ENCODE data around the gene ZNF383.
"Not testable (repeated sequence)": the region's sequence is repeated elsewhere in the genome, so short reads cannot be mapped to it uniquely, and the experiment has no call there.

ZNF383 gene

GRCh38 chr19:37217775-37218591, at the start of gene ZNF383:
TSS of gene ZNF383 (plus strand) at chr19:37218214. CDS start at chr19:37230454, 12,240 bp downstream.
- TF ChIP-seq CTCF (IDR thresholded peaks at IDR 0.05; ENCODE audit: control insufficient read depth, insufficient read depth, low read depth, low read length, missing control alignments): no peak

GRCh38 chr19:37172368-37173366, 45.3 kb upstream of the ZNF383 start, which contains the start of gene ZNF585A:
TSS of gene ZNF585A (minus strand) at chr19:37172695. CDS start at chr19:37169910, 2,785 bp downstream.
- H3K4me3 ChIP-seq (ENCODE audit: control insufficient read depth, low read depth, low read length): peak within 1 kb of the TSS; percentile 82
- peak; percentile 19 for TF ChIP-seq CTCF (IDR thresholded peaks at IDR 0.05; ENCODE audit: control insufficient read depth, insufficient read depth, low read depth, low read length, missing control alignments)
- peak; percentile 91 for DNase-seq (ENCODE audit: low read depth)

More at GRCh38 chr19:37217775-37218591, at the start of gene ZNF383:
- peak within 1 kb of the TSS; percentile 96 for H3K4me3 ChIP-seq (ENCODE audit: control insufficient read depth, low read depth, low read length)
- DNase-seq (ENCODE audit: low read depth): peak; percentile 27

DNA sequence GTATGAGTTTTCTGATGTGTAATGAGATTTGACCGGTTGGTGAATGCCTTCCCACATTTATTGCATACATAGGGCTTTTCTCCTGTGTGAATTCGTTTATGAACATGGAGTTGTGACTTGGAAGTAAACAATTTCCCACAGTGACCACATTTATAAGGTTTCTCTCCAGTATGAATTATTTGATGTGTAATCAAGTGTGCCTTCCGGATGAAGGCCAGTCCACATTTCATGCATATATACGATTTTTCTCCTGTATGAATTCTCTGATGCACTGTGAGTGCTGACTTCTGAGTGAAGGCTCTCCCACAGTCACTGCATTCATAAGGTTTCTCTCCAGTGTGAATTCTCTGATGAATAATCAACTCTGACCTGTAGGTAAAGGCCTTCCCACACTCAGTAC, 31.9 kb upstream of the ZNF383 start:
- not testable (repeated sequence) for H3K4me3 ChIP-seq (ENCODE audit: control insufficient read depth, low read depth, low read length); DNase-seq (ENCODE audit: low read depth)

DNA sequence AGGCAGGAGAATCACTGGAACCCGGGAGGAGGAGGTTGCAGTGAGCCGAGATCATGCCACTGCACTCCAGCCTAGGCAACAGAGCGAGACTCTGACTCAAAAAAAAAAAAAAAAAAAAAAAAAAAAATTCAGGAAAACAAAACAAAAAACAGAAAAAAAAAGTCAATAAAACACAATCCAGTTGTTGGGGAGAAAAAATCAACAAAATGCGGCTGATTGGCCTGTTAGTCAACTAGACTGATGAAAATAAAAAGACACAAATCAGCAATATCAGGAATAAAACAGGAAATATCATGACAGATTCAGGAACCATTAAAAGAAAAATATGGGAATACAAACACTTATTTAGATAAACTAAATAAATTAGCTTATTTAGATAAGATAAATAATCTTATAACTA, 22.8 kb upstream of the ZNF383 start:
- not testable (repeated sequence) for H3K4me3 ChIP-seq (ENCODE audit: control insufficient read depth, low read depth, low read length); DNase-seq (ENCODE audit: low read depth)

GRCh38 chr19:37197115-37197514, 20.9 kb upstream of the ZNF383 start:
- not testable (repeated sequence) for DNase-seq (ENCODE audit: low read depth); H3K4me3 ChIP-seq (ENCODE audit: control insufficient read depth, low read depth, low read length)

DNA sequence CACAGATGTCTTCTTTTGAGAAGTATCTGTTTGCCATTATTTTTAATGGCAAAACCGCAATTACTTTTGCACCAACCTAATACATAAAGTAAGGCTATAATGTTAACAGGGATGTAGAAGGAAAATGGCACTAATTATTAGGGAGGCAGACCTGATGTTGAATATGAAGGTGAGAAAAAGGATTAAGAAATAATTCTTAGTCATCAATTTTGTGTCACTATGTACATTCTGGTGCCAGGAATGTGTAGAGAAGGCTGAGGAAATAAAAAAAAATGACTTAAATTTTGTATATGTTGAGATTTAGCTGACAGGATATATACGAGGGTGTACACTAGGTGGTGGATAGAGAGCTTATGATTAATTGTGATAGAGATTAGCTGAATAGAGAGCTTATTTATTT, 20.2 kb upstream of the ZNF383 start:
- DNase-seq (ENCODE audit: low read depth): no peak
- TF ChIP-seq CTCF (IDR thresholded peaks at IDR 0.05; ENCODE audit: control insufficient read depth, insufficient read depth, low read depth, low read length, missing control alignments): no peak
- H3K4me3 ChIP-seq (ENCODE audit: control insufficient read depth, low read depth, low read length): no peak overlapping the region

DNA sequence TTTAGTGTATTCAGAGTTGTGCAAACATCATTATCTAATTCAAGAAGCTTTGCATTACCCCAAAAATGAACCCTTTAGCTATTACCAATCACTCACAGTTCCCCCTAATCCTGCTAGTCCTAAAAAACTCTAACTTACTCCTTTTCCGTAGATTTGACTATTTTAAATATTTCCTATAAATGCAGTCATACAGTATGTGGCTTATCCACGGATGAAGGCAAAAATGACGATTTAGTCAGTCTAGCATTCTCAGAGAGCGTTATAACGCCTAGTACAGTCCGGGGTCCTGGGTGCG, 587 bp upstream of the ZNF383 start:
- peak overlapping the region; percentile 96 for H3K4me3 ChIP-seq (ENCODE audit: control insufficient read depth, low read depth, low read length)
- TF ChIP-seq CTCF (IDR thresholded peaks at IDR 0.05; ENCODE audit: control insufficient read depth, insufficient read depth, low read depth, low read length, missing control alignments): no peak
- DNase-seq (ENCODE audit: low read depth): no peak

GRCh38 chr19:37218592-37218935, 550 bp downstream of the ZNF383 start:
- DNase-seq (ENCODE audit: low read depth): peak; percentile 20
- no peak for TF ChIP-seq CTCF (IDR thresholded peaks at IDR 0.05; ENCODE audit: control insufficient read depth, insufficient read depth, low read depth, low read length, missing control alignments)
- peak overlapping the region; percentile 96 for H3K4me3 ChIP-seq (ENCODE audit: control insufficient read depth, low read depth, low read length)

All from AG09309 (cell line).